Mesenchymal stem cell (in vitro differentiated cells and primary cell): ENCODE measurements around the gene LRIG1.

Experiments used
- DNase-seq: peaks from one replicate; pipeline ENCODE4 v3.0.0-alpha.2; 2013
- H2AFZ ChIP-seq: one replicate; pipeline ENCODE4 v1.6.1; 2013; ENCODE audit warnings: low read depth, mild to moderate bottlenecking, control low read depth, inconsistent platforms, low read length, moderate library complexity
- H2AK5ac ChIP-seq: 2 replicates; pipeline ENCODE4 v1.6.1; 2013; ENCODE audit warnings: low read length, moderate library complexity, mild to moderate bottlenecking, inconsistent platforms; ENCODE audit not compliant: severe bottlenecking
- H2BK120ac ChIP-seq: one replicate; pipeline ENCODE4 v1.6.1; 2013; ENCODE audit warnings: low read depth, mild to moderate bottlenecking, inconsistent platforms, low read length, moderate library complexity
- H2BK12ac ChIP-seq, 2 experiments: one replicate each; pipeline ENCODE4 v1.6.1; 2013; ENCODE audit warnings: inconsistent platforms in 2 of 2, low read length in 2 of 2, mild to moderate bottlenecking in 2 of 2, moderate library complexity in 2 of 2, control low read depth in 1 of 2
- H2BK15ac ChIP-seq: one replicate; pipeline ENCODE4 v1.6.1; 2013; ENCODE audit warnings: mild to moderate bottlenecking, low read depth, inconsistent platforms; ENCODE audit not compliant: poor library complexity, severe bottlenecking
- H2BK5ac ChIP-seq: 2 replicates; pipeline ENCODE4 v1.6.1; 2013; ENCODE audit warnings: low read depth, mild to moderate bottlenecking, low read length, control low read depth, inconsistent platforms; ENCODE audit not compliant: poor library complexity, severe bottlenecking
- H3K14ac ChIP-seq, 2 experiments: one replicate each; pipeline ENCODE4 v1.6.1; 2013; ENCODE audit warnings: inconsistent platforms in 2 of 2, low read length in 2 of 2, control low read depth in 1 of 2, mild to moderate bottlenecking in 1 of 2, moderate library complexity in 1 of 2
- H3K18ac ChIP-seq, 2 experiments: one replicate each; pipeline ENCODE4 v1.6.1; 2013; ENCODE audit warnings: inconsistent platforms in 2 of 2, low read length in 2 of 2, control low read depth in 1 of 2, low read depth in 1 of 2, mild to moderate bottlenecking in 1 of 2
- H3K23ac ChIP-seq, 2 experiments: one replicate each; pipeline ENCODE4 v1.6.1; 2013; ENCODE audit warnings: inconsistent platforms in 2 of 2, low read length in 2 of 2, mild to moderate bottlenecking in 2 of 2, moderate library complexity in 2 of 2, control low read depth in 1 of 2
- H3K27ac ChIP-seq: 2 replicates; pipeline ENCODE4 v1.5.1; 2013; ENCODE audit warnings: mild to moderate bottlenecking, moderate library complexity, low read length, control low read depth, inconsistent platforms; ENCODE audit not compliant: poor library complexity, severe bottlenecking
- H3K27me3 ChIP-seq, 2 experiments: 2 replicates each; pipeline versions ENCODE4 v1.6.1 to v1.7.0; 2013; ENCODE audit warnings: low read length in 2 of 2, mild to moderate bottlenecking in 2 of 2, moderate library complexity in 2 of 2, control low read depth in 1 of 2, inconsistent platforms in 1 of 2; ENCODE audit not compliant: control insufficient read depth in 1 of 2, insufficient read depth in 1 of 2
- H3K36me3 ChIP-seq, 2 experiments: 2 replicates each; pipeline versions ENCODE4 v1.6.1 to v1.7.0; 2013; ENCODE audit warnings: low read length in 2 of 2, control low read depth in 1 of 2, inconsistent platforms in 1 of 2, low read depth in 1 of 2, mild to moderate bottlenecking in 1 of 2; ENCODE audit not compliant: insufficient read depth in 2 of 2, control insufficient read depth in 1 of 2
- H3K4ac ChIP-seq, 2 experiments: one replicate each; pipeline ENCODE4 v1.6.1; 2013; ENCODE audit warnings: inconsistent platforms in 2 of 2, low read length in 2 of 2, mild to moderate bottlenecking in 2 of 2, moderate library complexity in 2 of 2, control low read depth in 1 of 2, low read depth in 1 of 2
- H3K4me1 ChIP-seq: 2 replicates; pipeline ENCODE4 v1.6.1; 2013; ENCODE audit warnings: low read depth, low read length, control low read depth; ENCODE audit not compliant: control insufficient read depth, insufficient read depth
- H3K4me2 ChIP-seq: 2 replicates; pipeline ENCODE4 v1.6.1; 2013; ENCODE audit warnings: low read length, mild to moderate bottlenecking, inconsistent platforms; ENCODE audit not compliant: poor library complexity, severe bottlenecking
- H3K4me3 ChIP-seq, 2 experiments: 2 replicates each; pipeline versions ENCODE4 v1.5.1 to v1.7.0; 2013; ENCODE audit warnings: low read length in 2 of 2, mild to moderate bottlenecking in 2 of 2, control low read depth in 1 of 2, low read depth in 1 of 2; ENCODE audit not compliant: insufficient read depth in 1 of 2
- H3K79me1 ChIP-seq: replicated peaks from 2 replicates; pipeline ENCODE4 v1.6.1; 2013; ENCODE audit warnings: mild to moderate bottlenecking, control low read depth, low read length, inconsistent platforms; ENCODE audit not compliant: poor library complexity, severe bottlenecking
- H3K9ac ChIP-seq: 2 replicates; pipeline ENCODE4 v1.7.0; 2013; ENCODE audit warnings: mild to moderate bottlenecking, low read length, moderate library complexity
- H3K9me3 ChIP-seq: 2 replicates; pipeline ENCODE4 v1.7.0; 2013; ENCODE audit warnings: mild to moderate bottlenecking, low read length; ENCODE audit not compliant: control insufficient read depth
- H4K8ac ChIP-seq: one replicate; pipeline ENCODE4 v1.6.1; 2013; ENCODE audit warnings: inconsistent platforms, mild to moderate bottlenecking, low read length, moderate library complexity
- H4K91ac ChIP-seq: one replicate; pipeline ENCODE4 v1.6.1; 2013; ENCODE audit warnings: mild to moderate bottlenecking, low read length, inconsistent platforms
- WGBS: methylation state at CpG from one replicate; pipeline ENCODE4 v1.1.7; 2013; ENCODE audit warnings: mixed read lengths; 5-methylcytosine and 5-hydroxymethylcytosine counted together

The LRIG1 gene

DNA sequence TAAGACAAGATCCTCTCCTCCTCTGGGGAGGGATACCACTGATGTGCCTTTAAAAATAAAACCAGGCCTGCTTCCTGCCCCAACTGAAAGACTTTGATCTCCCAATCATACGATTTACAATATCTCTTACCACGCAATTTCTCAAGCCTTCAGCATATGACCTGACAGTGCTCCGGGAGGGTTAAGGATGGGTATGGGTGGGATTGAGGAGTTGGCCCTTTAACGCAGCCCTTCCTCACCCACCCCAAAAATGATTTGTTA is 67.4 kb downstream of the LRIG1 start:
- Histone ChIP-seq H2BK15ac (no peak overlapping the region), H3K9ac (no peak overlapping the region), H2AFZ (no peak overlapping the region), H3K18ac (peak overlapping the region in 1 of 2 experiments; percentile 61), H3K23ac (no peak overlapping the region), H2BK120ac (no peak overlapping the region), H3K36me3 (peaks cover 0 to 22% of the 10 kb centered on the region in 2 experiments), H3K4me1 (peaks cover 39% of the 10 kb centered on the region), H3K27ac (peak overlapping the region; percentile 11), H3K4me3 (no peak overlapping the region), H3K9me3 (no peaks in the 10 kb centered on the region), H3K14ac (no peak overlapping the region), H3K4ac (no peak overlapping the region), H3K27me3 (no peaks in the 10 kb centered on the region), H4K8ac (no peak overlapping the region), H3K4me2 (no peak overlapping the region), H2AK5ac (no peak overlapping the region), H2BK12ac (peak overlapping the region in 1 of 2 experiments; percentile 38), H2BK5ac (no peak overlapping the region), H3K79me1 (peaks cover 27% of the 10 kb centered on the region), H4K91ac (no peak overlapping the region)
- WGBS: 100% methylated on average over 1 of the region's 4 CpGs
- no peak for DNase-seq

DNA sequence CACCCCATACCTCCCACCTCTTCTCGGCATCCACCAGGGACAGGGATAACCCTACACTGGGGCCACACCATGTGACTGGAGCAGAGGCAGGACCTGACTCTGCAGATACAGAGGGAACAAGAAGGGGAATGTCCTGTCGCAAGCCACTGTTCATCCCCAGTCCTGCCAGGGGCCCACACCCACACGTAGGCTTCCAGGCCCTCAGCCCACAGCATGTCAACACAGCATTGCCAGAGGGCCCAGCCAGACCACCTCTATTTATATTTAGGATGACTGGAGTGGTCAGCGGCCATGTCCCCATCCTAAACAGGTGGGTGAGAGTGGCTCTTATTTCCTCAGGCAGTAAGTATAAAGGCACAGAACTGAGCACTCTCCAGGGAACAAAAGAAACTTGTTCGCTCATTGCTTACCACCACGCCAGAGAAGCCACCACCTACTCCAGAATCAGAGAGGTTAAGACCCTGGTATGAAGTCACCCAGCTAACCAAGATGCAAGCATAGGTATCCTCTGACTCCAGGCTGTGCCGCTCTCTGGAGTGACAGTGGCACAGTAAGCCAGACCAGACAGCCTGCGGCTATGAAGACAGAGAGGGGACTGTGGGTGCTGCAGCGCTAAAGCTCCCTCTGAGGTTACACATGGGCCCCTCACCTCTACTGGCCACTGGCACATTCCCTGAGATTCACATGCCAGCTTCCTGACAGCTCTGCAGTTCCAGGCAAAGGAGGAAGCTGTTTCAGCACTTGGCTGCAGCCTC is 67.9 kb downstream of the LRIG1 start:
- Histone ChIP-seq H3K23ac (no peak overlapping the region), H2AFZ (no peak overlapping the region), H4K91ac (no peak overlapping the region), H2BK120ac (no peak overlapping the region), H3K27ac (no peak overlapping the region), H3K4me2 (no peak overlapping the region), H2BK15ac (no peak overlapping the region), H2AK5ac (no peak overlapping the region), H3K14ac (peak overlapping the region in 1 of 2 experiments; percentile 76), H3K79me1 (peaks cover 24% of the 10 kb centered on the region), H3K9me3 (no peaks in the 10 kb centered on the region), H3K27me3 (no peaks in the 10 kb centered on the region), H3K9ac (no peak overlapping the region), H2BK5ac (no peak overlapping the region), H3K4me1 (peaks cover 40% of the 10 kb centered on the region), H2BK12ac (no peak overlapping the region), H3K18ac (no peak overlapping the region), H3K36me3 (peaks cover 0 to 20% of the 10 kb centered on the region in 2 experiments), H4K8ac (no peak overlapping the region), H3K4me3 (no peak overlapping the region), H3K4ac (no peak overlapping the region)
- WGBS: 87% methylated on average over 9 of the region's 9 CpGs
- no peak for DNase-seq

DNA sequence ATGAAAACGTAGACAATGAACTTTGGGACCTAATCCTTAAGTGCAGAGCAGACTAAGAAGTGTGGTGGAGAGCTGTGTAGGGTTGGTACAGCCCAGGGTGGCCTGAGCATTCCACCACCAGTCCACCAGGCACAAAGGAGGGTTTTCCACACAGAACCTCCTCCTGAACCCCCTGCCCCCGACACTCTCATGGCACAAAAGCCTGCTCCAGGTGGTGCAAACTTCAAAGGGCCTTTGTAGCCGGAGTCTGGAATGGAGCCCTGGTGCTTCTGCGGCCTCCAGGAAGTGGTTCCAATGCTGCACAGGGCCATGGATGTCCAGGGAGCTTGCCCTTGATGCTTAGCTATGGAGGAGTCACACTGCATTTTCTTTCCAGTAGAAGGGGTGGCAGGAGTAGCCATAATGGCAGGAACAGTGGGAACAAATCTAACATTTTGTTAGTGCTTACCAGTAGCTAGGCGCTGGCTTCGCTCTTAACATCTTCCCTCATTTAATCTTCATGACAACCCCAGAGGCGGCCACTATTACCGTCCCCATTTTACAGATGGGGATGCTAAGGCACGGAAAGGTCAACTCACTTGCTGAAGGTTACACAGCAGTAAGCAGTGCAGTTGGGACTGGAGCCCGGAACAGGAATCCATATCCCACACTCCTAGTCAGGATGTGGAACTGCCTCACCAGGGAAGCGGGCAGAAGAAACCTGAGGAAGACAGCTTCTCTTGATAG is 68.6 kb downstream of the LRIG1 start:
- Histone ChIP-seq H2AK5ac (no peak overlapping the region), H3K79me1 (peaks cover 17% of the 10 kb centered on the region), H4K8ac (no peak overlapping the region), H3K27ac (no peak overlapping the region), H2BK5ac (no peak overlapping the region), H2BK12ac (no peak overlapping the region), H3K23ac (no peak overlapping the region), H2BK120ac (no peak overlapping the region), H3K4me3 (no peak overlapping the region), H3K4me2 (no peak overlapping the region), H3K27me3 (no peaks in the 10 kb centered on the region), H2AFZ (no peak overlapping the region), H3K18ac (peak overlapping the region in 1 of 2 experiments; percentile 37), H3K9ac (no peak overlapping the region), H3K4ac (peak overlapping the region in 1 of 2 experiments; percentile 37), H3K9me3 (no peaks in the 10 kb centered on the region), H2BK15ac (peak overlapping the region; percentile 9), H3K4me1 (peaks cover 39% of the 10 kb centered on the region), H4K91ac (peak overlapping the region; percentile 10), H3K36me3 (peaks cover 0 to 15% of the 10 kb centered on the region in 2 experiments), H3K14ac (no peak overlapping the region)
- WGBS: 98% methylated on average over 11 of the region's 11 CpGs
- DNase-seq: no peak

DNA sequence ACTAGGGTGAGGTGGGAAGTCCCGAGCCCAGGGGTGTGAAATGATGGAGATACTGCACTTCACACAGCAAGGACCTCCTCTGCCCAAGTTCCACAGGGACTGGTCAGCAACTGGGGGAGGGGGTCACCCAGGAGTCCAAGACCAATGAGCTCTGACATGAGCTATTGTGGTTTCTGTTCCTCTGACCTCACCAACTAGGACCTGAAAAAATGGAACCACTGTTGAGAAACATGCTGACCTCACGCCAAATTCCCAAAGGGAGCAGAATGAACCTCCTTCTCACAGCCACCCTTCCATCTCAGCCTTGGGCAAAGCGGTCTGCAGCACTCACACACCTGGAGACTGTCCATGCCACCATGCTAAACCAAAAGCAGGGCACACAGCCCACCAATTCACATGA is 69.3 kb downstream of the LRIG1 start:
- Histone ChIP-seq H2AFZ (no peak overlapping the region), H3K18ac (no peak overlapping the region), H2BK120ac (no peak overlapping the region), H3K27ac (peak overlapping the region; percentile 28), H2BK15ac (no peak overlapping the region), H4K8ac (no peak overlapping the region), H3K14ac (no peak overlapping the region), H2BK12ac (no peak overlapping the region), H3K23ac (no peak overlapping the region), H3K9ac (no peak overlapping the region), H4K91ac (no peak overlapping the region), H3K27me3 (no peaks in the 10 kb centered on the region), H3K9me3 (no peaks in the 10 kb centered on the region), H3K36me3 (peaks cover 0 to 15% of the 10 kb centered on the region in 2 experiments), H3K4me3 (no peak overlapping the region), H3K4me1 (peaks cover 37% of the 10 kb centered on the region), H3K79me1 (peaks cover 16% of the 10 kb centered on the region), H3K4me2 (no peak overlapping the region), H2AK5ac (peak overlapping the region; percentile 67), H2BK5ac (no peak overlapping the region), H3K4ac (peak overlapping the region in 1 of 2 experiments; percentile 3)
- WGBS: 91% methylated on average over 3 of the region's 3 CpGs
- DNase-seq: peak; percentile 52
